GM18502 (cell line): ENCODE data around the gene ALB.

Experiments used
- ATAC-seq: cut with Tn5 transposase; IDR thresholded peaks from one replicate; pipeline ENCODE4 v1.9.1; 2021; ENCODE audit warnings: mild to moderate bottlenecking; ENCODE audit not compliant: unreplicated experiment, poor library complexity

ALB gene

DNA sequence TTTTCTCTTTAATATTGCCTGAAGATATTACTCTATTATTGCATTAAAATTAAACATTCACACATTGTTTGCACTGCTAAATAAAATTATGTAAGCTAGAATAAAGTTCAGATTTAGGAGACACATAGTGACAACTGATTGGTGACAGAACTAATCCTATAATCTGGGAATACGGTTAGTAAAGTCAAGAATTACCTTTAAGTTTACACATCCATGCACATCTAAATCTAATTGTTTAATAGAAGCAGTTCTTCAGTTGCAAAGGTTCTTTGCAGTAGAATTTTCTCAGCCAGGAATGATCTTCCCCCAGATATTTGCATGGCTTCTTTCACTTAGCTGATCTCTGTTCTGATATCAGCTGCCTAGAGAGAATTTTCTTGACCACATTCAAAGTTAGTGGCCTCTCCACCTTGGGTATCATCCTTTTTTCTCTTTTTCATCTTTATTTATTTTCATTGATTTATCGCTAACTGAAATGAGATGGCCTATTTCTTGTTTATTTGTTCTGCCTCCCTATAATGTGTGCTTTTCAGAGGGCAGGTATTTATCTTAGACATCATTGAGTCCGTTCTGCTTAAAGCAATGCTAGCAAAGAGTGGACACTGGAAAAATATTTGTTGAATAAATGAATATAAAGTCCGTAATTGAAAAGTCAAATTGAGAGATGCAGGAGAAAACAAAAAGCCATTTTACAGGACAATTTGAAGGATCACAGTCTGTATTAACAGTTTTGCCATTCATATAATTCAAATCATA is 44.5 kb downstream of the ALB start:
- ATAC-seq, result no peak

DNA sequence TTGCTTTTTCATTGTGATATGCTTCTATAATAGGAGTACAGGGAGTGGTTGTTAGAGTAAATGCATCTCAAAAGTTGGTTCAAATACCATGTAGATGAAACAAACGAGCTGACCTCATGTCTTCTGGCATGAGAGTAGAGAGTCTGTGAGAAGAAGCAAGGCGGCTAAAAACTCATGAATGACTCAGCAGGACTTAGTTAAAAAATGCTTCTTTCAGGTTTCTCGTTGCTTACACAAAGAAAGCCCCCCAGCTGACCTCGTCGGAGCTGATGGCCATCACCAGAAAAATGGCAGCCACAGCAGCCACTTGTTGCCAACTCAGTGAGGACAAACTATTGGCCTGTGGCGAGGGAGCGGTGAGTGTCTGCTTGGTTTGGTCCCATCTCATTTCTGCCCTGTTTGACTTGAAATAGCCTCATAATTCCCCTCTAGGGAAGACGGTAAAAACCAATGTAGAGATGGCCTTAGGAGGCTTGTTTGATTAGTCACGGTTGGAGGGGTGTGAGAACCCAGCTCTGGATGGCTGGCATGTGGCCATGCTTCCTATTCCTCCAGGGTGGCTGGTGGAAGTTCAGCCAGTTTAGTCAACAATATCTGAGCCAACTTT is 46.4 kb downstream of the ALB start:
- ATAC-seq, result no peak

DNA sequence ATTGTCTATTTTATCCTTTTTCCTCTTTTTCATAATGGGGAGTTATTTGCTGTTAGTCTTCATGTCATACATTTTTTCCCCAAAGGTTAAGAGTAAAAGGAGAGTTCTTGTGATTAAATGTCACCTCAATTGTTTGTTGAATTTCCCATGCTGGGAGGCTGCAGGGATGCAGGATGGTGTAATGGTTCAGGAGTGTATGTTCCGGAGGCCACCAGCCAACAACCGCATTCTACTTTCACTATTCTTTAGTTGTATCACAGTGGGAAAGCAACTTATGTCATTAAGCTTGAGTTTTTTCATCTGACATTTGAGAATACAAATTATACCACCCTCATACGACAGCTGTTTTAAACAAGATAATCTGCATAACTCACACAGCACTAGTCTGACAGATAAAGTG is 47.3 kb downstream of the ALB start:
- ATAC-seq, result no peak

DNA sequence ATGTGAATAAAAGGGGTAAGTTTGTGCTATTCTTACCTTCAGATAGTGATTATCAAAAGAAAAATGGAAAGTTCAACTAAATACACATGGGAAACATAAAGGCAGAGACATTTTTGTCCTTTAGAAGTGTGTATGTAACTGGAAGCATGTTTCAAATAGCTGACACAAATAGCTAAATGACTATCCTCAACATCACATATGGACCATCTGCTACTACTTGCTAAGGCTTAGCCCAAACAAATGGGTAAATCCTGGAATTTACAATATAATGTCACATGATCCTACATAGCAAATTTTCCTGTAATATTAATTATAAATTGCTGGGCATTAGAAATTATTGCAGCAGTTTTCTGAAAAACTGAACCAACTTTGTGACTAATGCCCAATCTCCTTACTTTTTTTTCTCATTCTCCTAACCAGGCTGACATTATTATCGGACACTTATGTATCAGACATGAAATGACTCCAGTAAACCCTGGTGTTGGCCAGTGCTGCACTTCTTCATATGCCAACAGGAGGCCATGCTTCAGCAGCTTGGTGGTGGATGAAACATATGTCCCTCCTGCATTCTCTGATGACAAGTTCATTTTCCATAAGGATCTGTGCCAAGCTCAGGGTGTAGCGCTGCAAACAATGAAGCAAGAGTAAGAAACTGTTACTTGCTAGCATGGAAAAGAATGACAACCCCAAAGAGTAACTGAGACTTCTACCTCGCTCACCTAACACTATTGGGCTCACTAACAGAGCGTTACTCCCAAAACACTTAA is 48.1 kb downstream of the ALB start:
- ATAC-seq, result no peak

DNA sequence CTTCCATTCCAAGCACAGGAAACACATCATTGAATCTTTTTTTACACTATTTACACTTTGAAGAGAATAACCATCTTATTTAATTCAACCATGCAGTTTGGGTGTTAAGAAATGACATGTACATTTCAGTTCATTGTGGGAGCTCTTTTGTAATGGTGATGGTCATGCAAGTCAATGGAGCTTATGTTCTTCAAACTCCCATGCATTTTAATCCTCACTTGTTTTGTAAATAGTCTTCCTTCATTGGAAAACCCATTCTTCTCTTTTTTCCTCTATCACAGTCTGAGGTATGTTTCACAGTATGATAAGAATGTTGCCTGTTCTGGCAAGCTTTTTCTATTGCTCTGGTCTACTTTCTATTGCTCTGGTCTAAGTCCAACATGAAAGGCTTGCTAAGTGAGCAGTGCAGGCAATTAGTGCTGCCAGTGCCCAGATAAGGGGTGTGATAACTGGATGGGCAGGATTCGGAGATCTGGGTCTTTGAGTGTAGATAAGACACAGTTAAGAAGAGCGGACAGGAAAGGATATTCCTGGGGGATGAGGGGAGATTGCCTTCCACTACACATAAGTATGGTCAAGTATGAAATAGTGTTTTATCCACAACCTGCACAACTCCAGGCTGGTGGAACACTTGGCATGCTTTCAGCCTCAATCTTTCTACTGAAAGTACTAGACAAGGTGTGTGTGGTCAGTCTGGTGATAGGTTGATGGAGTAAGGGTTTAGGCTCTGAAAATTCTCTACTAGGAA is 49.0 kb downstream of the ALB start:
- no peak for ATAC-seq

DNA sequence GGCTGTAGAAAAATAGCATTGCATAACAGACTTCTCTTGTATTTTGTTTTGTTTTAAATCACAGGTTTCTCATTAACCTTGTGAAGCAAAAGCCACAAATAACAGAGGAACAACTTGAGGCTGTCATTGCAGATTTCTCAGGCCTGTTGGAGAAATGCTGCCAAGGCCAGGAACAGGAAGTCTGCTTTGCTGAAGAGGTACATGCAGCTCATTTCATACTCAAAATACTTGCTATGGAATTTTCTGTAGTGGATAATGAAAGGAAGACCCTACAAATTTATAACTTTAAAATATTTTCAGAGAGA is 49.6 kb downstream of the ALB start:
- no peak for ATAC-seq

DNA sequence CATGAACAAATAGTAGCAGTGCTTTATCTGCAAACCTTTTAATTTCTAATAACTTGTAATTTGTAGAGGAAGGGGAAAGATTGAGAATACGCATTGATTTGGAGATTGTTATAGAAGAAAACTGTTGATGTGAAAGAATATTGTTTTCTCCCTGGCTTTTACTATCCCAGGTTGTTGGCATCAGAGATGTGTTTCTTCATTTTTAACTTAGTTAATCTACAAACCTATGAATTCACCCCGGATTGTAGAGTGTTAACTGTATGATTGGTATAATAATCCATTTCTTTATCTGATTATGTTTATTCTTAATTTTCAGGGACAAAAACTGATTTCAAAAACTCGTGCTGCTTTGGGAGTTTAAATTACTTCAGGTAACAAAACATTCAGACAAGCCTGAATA is 50.8 kb downstream of the ALB start:
- no peak for ATAC-seq

DNA sequence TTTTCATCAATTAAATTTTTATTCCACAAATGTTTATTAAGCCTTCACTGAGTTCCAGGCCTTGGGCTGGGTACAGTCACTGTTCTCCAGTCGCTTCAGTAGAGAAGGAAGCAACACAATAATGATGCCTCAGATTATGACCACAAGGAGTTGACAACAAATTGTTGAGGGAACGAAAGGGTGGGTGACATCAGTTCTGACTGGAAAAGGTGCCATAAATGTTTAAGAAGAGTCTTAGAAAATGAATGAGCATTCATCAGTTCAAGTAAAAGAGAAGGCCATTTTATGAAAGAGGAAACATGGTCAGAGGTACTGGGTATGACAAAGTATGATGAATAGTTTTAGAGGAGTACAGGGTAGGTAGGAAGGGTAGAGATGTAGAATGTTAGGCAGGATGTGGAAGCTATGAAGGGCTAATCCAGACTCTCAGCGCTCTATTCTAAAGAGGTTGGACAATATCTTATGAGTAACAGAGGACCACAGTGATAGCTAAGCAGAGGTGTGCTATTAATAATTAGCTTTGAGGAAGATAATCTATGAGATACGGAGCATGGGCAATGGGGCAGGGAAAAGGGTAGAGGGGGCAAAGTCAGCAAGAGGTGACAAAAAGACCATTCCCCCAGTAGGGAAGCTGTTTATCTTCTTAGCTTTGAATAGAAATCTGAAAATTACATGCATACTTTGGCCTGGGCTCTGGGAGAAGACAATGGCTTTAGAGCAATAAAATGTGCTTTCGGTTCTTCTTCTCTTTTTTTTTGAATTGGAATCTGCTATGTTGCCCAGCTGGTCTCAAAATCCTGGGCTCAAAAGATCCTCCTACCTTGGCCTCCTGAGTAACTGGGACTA is 52.3 kb downstream of the ALB start:
- ATAC-seq, result no peak

DNA sequence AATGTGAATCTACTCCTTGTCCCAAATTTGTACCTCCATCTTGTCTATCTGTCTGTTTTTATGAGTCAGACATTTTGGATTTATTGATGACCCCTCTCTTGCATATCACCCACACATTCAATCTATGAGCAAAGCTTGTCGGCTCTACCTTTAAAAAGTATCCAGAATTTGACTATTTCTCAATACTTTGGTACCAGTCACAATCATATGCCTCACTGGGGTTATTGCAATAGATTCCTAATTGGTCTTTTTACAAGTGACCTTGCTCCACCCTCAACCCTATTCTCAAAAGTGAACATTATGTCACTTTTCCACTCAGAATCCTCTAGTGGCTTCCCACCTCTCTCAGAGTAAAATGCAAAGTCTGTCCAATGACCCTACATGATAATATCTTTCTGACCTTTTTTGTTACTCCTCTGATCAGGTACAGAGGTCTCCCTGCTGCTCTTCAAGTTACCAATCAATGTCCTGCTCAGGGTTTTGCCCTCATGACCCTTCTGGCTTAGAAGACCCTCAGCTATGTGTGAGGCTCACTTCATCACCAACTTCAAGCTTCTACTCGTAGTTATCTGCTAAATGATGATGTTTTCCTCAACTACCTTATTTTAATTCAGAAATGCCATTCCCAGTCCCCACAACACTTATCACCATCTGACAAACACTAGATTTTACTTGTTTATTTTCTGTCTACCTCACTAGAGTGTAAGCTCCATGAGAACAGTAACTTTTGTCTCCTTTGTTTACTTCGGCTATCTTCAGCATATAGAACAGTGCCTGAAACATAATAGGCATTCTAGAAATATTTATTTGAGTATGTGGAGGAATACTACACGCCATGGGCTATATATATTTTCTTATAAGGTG is 54.3 kb downstream of the ALB start:
- ATAC-seq, result no peak

DNA sequence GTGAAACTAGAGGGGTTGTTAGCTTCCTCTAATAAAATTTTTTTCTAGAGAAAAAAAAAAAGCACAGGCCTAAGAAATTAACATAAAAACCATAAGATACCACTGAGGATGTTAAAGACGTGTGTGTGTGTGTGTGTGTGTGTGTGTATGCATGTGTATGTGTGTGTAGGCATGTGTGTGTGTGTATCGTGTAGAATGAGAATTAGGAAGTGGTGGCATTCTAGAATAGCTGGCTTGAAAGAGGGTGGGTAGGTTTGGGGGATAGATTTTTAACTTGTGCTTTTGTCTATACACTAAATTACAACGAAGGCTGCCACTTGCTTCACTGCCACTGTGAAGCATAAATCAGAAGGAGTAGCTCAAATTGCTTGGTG is 54.9 kb downstream of the ALB start:
- ATAC-seq, result no peak

DNA sequence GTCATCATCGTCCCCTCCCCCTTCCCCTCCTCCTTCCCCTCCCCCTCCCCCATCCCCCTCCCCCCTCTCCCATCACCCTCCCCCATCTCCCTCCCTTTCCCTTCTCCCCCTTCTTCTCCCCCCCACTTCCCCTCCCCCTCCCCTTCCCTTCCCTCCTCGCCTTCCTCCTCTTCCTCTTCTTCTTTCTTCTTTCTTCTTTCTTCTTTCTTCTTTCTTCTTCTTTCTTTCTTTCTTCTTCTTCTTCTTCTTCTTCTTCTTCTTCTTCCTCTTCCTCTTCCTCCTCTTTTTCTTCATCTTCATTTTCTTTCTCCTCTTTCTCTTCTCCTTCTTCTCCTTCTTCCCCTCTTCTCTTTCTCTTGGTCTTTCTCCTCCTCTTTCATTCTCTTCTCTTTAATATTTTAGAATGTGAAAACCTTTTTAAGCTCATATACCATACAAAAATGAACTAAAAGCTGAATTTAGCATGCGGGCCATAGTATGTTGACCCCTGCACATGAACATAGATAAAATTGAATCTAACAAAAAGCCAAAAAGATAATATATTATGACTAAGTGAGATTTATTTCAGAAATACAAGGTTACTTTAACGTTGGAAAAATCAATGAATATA is 56.9 kb downstream of the ALB start:
- ATAC-seq, result no peak

DNA sequence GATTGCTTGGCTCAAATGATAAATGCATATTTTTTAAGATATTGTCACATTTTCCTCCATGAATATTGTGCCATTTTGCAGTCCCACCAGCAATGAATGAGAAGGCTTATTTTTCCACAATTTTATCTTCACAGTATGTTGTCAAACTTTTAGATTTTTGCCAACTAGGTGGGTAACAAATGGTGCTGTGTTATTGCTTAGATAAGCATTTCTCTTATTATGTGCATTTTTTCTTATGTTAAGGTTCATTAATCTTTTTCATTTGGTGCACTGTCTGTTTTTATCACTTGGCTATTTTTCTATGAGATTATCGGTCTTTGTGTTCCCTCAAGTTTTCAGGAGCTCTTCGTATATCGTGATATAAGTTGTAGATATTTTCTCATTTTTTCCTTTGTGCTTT is 64.1 kb downstream of the ALB start:
- no peak for ATAC-seq

DNA sequence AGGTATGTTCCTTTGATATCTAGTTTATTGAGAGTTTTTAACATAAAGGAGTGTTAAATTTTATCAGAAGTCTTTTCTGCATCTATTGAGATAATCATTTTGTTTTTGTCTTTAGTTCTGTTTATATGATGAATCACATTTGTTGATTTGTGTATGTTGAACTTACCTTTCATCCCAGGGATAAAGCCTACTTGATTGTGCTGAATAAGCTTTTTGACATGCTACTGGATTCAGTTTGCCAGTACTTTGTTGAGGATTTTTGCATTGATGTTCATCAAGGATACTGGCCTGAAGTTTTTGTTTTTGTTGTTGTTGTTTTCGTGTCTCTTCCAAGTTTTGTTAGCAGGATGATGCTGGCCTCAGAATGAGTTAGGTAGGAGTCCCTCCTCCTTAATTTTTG is 66.6 kb downstream of the ALB start:
- no peak for ATAC-seq
